Loucy (cell line): ENCODE measurements around the gene MBNL1.

ENCODE experiments used
- CTCF ChIP-seq: fragments of 200-600 bp; sonication (generic); conservative IDR thresholded peaks from 2 replicates; pipeline ENCODE4 v1.5.1; 2014; ENCODE audit warnings: mild to moderate bottlenecking, antibody characterized with exemption, low read length
- EZH2phosphoT487 ChIP-seq: fragments of 200-600 bp; IDR thresholded peaks from 2 replicates; pipeline ENCODE4 v1.6.1; 2018; ENCODE audit warnings: antibody characterized with exemption, mild to moderate bottlenecking, moderate library complexity, borderline replicate concordance

DNA sequence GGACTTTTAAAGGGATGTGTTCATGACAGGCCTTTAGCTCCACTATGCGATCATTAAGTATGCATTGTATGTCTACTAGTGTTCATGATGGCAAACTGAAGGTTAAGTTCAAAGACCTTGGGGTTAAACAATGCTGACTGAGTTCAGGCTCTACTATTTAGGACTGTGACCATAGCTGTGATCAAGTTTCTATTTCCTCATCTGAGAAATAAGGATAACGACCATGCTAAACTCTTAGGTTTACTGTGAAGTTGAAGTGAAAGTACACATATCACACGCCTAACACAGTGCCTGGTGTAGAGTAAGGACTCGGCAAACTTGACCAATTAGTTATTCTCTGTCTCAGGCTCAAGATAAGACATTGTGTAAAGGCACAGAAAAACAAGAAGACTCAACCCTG lies 243.2 kb downstream of the MBNL1 start:
- no peak for TF ChIP-seq EZH2phosphoT487
- no peak for TF ChIP-seq CTCF
